ENCODE data around the gene CGREF1. TPM values are rescaled to one million over a fixed set of nuclear protein-coding genes. Genes with fewer than 3 reads are reported as not detected.

Gene CGREF1
- total and polyA plus RNA-seq, 5 donors = 4.0 to 9.6 (median 4.7) TPM

DNA sequence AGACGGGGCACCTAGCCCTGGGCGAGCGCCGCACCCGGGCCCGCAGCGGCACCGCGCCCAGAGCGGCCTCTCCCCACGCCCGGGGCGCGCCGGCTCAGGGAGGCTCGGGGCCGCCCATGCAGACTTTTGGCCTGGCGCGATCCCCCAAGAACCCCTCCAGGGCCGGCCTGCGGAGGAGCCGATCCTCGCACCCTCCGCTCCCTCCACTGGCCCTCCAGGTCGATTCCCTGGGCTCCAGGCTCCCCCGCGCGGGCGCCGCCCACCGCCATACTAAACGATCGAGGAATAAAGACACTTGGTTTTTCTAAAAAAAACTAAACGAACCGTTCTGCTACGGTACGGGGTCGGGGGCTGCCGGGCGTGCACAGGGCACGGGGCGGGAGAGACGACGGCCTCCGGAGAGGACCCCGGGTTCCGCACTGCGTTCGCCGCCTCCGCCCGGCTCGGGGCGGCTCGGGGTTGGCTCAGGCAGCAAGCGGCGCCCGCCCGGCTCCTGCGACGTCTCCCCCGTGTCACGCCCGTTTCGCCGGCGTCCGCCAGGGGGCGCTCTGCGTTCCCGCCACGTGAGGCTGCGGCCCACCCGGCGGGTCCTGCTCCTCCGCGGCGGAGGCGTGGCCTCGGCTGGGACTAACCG is 32.7 kb downstream of the CGREF1 start:
- peak; percentile 88 to 91 for ATAC-seq
- peak overlapping the region; percentile 74 for H3K4me3 ChIP-seq (ENCODE audit: low read length)
- WGBS = under 1% methylated on average over 81 of the region's 81 CpGs
- DNase-seq = peak; percentile 95 to 99 (median 98)
- H3K27ac ChIP-seq (ENCODE audit: low read length) = peak overlapping the region; percentile 67
- no peaks in the 10 kb centered on the region for H3K9me3 ChIP-seq (ENCODE audit: control insufficient read depth, low read length)
- H3K27me3 ChIP-seq (ENCODE audit: control insufficient read depth, insufficient read depth) = no peaks in the 10 kb centered on the region
- H3K4me1 ChIP-seq (ENCODE audit: control insufficient read depth, insufficient read depth, low read length) = no peaks in the 10 kb centered on the region
- intact Hi-C loops (cut with DNase I) = loop anchor here (5.0 to 10.0 kb wide), 5 partner anchors 34 to 124 kb away; partner anchors contain the start of genes TMEM214 (in 3 of the 4) and AGBL5 (in 1 of the 4)

DNA sequence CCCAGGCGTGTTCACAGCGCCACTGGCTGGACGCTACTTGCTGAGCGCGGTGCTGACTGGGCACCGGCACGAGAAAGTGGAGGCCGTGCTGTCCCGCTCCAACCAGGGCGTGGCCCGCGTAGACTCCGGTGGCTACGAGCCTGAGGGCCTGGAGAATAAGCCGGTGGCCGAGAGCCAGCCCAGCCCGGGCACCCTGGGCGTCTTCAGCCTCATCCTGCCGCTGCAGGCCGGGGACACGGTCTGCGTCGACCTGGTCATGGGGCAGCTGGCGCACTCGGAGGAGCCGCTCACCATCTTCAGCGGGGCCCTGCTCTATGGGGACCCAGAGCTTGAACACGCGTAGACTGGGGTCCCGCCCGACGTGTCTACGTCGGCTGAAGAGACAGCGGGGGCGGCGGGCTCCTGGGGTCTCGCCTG is 33.2 kb downstream of the CGREF1 start:
- peak overlapping the region; percentile 67 for H3K27ac ChIP-seq (ENCODE audit: low read length)
- 1% methylated on average over 38 of the region's 38 CpGs for WGBS
- peaks cover 2% of the 10 kb centered on the region for H3K4me1 ChIP-seq (ENCODE audit: control insufficient read depth, insufficient read depth, low read length)
- no peaks in the 10 kb centered on the region for H3K27me3 ChIP-seq (ENCODE audit: control insufficient read depth, insufficient read depth)
- intact Hi-C loops (cut with DNase I) = loop anchor here (5.0 to 10.0 kb wide), 5 partner anchors 33 to 123 kb away; partner anchors contain the start of genes TMEM214 (in 3 of the 4) and AGBL5 (in 1 of the 4)
- ATAC-seq (peak; percentile 63 to 69), DNase-seq (peak; percentile 84 to 94 (median 93))
- H3K4me3 ChIP-seq (ENCODE audit: low read length) = peak overlapping the region; percentile 74
- H3K9me3 ChIP-seq (ENCODE audit: control insufficient read depth, low read length) = no peaks in the 10 kb centered on the region

DNA sequence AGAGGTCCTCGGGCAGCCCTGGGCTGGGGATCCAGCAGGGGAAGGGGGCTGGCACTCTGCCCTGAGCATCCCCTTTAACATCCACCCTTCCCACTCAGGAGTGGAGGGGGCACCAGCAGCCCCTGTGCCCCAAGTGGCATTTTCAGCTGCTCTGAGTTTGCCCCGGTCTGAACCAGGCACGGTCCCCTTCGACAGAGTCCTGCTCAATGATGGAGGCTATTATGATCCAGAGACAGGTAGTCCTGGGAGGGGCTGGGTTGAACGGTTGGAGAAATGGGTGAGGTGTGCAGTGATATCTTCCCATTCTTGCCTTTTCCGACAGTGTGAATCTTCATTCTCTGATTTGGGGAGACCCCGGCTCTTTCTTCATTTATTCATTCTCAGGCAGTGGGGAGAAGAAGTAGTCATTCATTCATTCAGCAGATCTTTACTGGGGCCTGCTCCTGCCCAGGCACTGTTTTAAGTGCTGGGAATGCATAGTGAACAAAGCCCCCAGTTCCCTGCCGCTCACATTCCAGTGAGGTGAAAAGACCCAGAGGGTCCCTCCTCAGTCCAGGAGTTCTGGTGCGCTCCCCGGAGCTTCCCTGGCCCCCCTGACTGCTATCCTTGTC is 33.8 kb downstream of the CGREF1 start:
- no peaks in the 10 kb centered on the region for H3K27me3 ChIP-seq (ENCODE audit: control insufficient read depth, insufficient read depth)
- H3K4me1 ChIP-seq (ENCODE audit: control insufficient read depth, insufficient read depth, low read length) = peaks cover 4% of the 10 kb centered on the region
- WGBS = 47% methylated on average over 10 of the region's 10 CpGs
- DNase-seq (peak in 1 of 3 donors; percentile 65), ATAC-seq (no peak)
- H3K9me3 ChIP-seq (ENCODE audit: control insufficient read depth, low read length) = no peaks in the 10 kb centered on the region
- peak overlapping the region; percentile 74 for H3K4me3 ChIP-seq (ENCODE audit: low read length)
- peak overlapping the region; percentile 67 for H3K27ac ChIP-seq (ENCODE audit: low read length)
- intact Hi-C loops (cut with DNase I) = loop anchor here (5.0 to 10.0 kb wide), 5 partner anchors 33 to 123 kb away; partner anchors contain the start of genes TMEM214 (in 3 of the 4) and AGBL5 (in 1 of the 4)

DNA sequence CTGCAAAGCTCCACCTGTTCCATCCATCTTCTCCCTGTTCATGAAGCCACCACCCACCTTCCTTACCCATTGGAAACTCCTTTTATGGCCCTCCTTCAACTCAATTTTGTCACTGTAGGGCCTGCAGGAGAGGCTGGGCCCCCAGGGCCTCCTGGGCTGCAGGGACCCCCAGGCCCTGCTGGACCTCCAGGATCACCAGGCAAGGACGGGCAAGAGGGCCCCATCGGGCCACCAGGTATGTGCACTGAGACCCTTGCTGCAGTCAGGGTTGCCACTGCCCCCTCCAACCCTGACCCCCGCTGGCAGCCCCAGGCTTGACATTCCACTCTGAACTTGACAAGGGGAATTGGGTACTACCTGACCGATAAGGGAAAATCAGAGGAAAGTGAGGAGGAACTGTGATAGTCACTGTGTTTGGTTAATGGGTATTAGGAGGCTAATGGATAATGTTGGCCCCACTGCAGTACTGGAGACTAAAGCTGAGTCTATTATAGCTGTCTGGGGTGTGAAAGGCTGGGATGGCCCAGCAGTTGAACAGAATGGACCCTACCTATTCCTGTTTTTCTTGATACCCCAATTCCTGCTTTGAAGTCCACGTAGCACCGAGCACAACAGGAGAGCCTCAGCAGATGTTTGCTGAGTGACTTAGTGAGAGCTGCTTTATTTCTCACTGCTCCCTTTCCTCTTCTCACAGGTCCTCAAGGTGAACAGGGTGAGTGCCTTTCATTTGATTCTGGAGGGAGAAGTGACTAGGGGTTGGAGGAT is 34.4 kb downstream of the CGREF1 start:
- Histone ChIP-seq H3K4me1 (ENCODE audit: control insufficient read depth, insufficient read depth, low read length) (peaks cover 4% of the 10 kb centered on the region), H3K27ac (ENCODE audit: low read length) (no peak overlapping the region), H3K27me3 (ENCODE audit: control insufficient read depth, insufficient read depth) (no peaks in the 10 kb centered on the region), H3K4me3 (ENCODE audit: low read length) (no peak overlapping the region), H3K9me3 (ENCODE audit: control insufficient read depth, low read length) (no peaks in the 10 kb centered on the region)
- no peak for ATAC-seq
- intact Hi-C loops (cut with DNase I) = loop anchor here (5.0 to 10.0 kb wide), 5 partner anchors 32 to 122 kb away; partner anchors contain the start of genes TMEM214 (in 3 of the 4) and AGBL5 (in 1 of the 4)
- 85% methylated on average over 6 of the region's 6 CpGs for WGBS
- DNase-seq = peak in 1 of 3 donors; percentile 34

DNA sequence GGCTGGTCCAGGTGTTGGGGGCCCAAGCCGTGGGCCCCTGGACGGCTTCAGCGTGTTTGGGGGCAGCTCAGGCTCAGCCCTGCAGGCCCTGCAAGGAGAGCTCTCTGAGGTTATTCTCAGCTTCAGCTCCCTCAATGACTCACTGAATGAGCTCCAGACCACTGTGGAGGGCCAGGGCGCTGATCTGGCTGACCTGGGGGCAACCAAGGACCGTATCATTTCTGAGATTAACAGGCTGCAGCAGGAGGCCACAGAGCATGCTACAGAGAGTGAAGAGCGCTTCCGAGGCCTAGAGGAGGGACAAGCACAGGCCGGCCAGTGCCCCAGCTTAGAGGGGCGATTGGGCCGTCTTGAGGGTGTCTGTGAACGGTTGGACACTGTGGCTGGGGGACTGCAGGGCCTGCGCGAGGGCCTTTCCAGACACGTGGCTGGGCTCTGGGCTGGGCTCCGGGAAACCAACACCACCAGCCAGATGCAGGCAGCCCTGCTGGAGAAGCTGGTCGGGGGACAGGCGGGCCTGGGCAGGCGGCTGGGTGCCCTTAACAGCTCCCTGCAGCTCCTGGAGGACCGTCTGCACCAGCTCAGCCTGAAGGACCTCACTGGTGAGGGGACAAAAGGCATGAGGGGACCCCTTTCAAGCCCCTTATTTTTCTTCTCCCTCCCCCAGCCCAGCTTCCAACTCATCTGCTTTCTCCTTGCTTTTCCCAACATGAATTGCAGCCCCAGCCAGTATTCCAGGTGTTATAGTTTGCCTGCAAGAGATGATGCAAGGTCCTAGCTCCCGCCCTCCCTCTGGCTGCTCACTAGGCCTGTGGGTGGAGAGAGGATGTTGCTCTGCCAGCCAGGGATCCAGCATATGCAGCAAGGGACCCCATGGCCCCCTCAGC is 35.3 kb downstream of the CGREF1 start:
- Histone ChIP-seq H3K27ac (ENCODE audit: low read length) (no peak overlapping the region), H3K27me3 (ENCODE audit: control insufficient read depth, insufficient read depth) (no peaks in the 10 kb centered on the region), H3K4me3 (ENCODE audit: low read length) (no peak overlapping the region), H3K9me3 (ENCODE audit: control insufficient read depth, low read length) (no peaks in the 10 kb centered on the region), H3K4me1 (ENCODE audit: control insufficient read depth, insufficient read depth, low read length) (peaks cover 4% of the 10 kb centered on the region)
- intact Hi-C loops (cut with DNase I) = loop anchor here in 3 of 4 donors (10.0 kb wide), 2 partner anchors 49 to 119 kb away; partner anchors contain the start of gene TMEM214 (in 2 of the 3)
- 82% methylated on average over 20 of the region's 20 CpGs for WGBS
- ATAC-seq = no peak
- DNase-seq = peak in 1 of 3 donors; percentile 53

DNA sequence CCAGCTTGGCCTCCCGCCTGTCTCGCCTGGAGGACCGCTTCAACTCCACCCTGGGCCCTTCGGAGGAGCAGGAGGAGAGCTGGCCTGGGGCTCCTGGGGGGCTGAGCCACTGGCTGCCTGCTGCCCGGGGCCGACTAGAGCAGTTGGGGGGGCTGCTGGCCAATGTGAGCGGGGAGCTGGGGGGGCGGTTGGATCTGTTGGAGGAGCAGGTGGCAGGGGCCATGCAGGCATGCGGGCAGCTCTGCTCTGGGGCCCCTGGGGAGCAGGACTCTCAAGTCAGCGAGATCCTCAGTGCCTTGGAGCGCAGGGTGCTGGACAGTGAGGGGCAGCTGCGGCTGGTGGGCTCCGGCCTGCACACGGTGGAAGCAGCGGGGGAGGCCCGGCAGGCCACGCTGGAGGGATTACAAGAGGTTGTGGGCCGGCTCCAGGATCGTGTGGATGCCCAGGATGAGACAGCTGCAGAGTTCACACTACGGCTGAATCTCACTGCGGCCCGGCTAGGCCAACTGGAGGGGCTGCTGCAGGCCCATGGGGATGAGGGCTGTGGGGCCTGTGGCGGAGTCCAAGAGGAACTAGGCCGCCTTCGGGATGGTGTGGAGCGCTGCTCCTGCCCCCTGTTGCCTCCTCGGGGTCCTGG is 36.0 kb downstream of the CGREF1 start:
- intact Hi-C loops (cut with DNase I) = loop anchor here in 3 of 4 donors (10.0 kb wide), 2 partner anchors 48 to 118 kb away; partner anchors contain the start of gene TMEM214 (in 2 of the 3)
- H3K4me1 ChIP-seq (ENCODE audit: control insufficient read depth, insufficient read depth, low read length) = peaks cover 4% of the 10 kb centered on the region
- H3K4me3 ChIP-seq (ENCODE audit: low read length) = no peak overlapping the region
- H3K27me3 ChIP-seq (ENCODE audit: control insufficient read depth, insufficient read depth) = no peaks in the 10 kb centered on the region
- peak in 1 of 3 donors; percentile 62 for DNase-seq
- WGBS = 83% methylated on average over 27 of the region's 27 CpGs
- no peaks in the 10 kb centered on the region for H3K9me3 ChIP-seq (ENCODE audit: control insufficient read depth, low read length)
- H3K27ac ChIP-seq (ENCODE audit: low read length) = no peak overlapping the region
- no peak for ATAC-seq

DNA sequence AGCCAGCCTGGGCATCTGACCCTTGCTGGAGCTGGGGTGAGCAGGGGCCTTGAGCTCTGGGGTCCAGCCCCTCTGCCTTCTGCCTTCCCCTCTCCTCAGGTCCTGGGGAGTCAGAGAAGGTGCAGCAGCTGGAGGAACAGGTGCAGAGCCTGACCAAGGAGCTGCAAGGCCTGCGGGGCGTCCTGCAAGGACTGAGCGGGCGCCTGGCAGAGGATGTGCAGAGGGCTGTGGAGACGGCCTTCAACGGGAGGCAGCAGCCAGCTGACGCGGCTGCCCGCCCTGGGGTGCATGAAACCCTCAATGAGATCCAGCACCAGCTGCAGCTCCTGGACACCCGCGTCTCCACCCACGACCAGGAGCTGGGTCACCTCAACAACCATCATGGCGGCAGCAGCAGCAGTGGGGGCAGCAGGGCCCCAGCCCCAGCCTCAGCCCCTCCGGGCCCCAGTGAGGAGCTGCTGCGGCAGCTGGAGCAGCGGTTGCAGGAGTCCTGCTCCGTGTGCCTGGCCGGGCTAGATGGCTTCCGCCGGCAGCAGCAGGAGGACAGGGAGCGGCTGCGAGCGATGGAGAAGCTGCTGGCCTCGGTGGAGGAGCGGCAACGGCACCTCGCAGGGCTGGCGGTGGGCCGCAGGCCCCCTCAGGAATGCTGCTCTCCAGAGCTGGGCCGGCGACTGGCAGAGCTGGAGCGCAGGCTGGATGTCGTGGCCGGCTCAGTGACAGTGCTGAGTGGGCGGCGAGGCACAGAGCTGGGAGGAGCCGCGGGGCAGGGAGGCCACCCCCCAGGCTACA is 36.8 kb downstream of the CGREF1 start:
- no peaks in the 10 kb centered on the region for H3K9me3 ChIP-seq (ENCODE audit: control insufficient read depth, low read length)
- 83% methylated on average over 38 of the region's 38 CpGs for WGBS
- ATAC-seq (no peak), DNase-seq (peak in 2 of 3 donors; percentile 55 to 70)
- H3K4me3 ChIP-seq (ENCODE audit: low read length) = no peak overlapping the region
- no peak overlapping the region for H3K27ac ChIP-seq (ENCODE audit: low read length)
- H3K4me1 ChIP-seq (ENCODE audit: control insufficient read depth, insufficient read depth, low read length) = peaks cover 4% of the 10 kb centered on the region
- intact Hi-C loops (cut with DNase I) = loop anchor here in 3 of 4 donors (10.0 kb wide), 2 partner anchors 47 to 117 kb away; partner anchors contain the start of gene TMEM214 (in 2 of the 3)
- H3K27me3 ChIP-seq (ENCODE audit: control insufficient read depth, insufficient read depth) = no peaks in the 10 kb centered on the region

DNA sequence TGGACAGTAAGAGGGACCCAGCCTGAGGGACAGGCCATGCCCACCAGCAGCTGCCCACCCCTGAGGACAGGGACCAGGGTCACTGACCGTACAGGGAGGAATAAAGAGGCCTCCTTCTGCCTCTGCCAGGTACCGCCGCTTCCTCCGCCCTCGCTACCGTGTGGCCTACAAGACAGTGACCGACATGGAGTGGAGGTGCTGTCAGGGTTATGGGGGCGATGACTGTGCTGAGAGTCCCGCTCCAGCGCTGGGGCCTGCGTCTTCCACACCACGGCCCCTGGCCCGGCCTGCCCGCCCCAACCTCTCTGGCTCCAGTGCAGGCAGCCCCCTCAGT is 38.4 kb downstream of the CGREF1 start:
- H3K4me1 ChIP-seq (ENCODE audit: control insufficient read depth, insufficient read depth, low read length) = peaks cover 4% of the 10 kb centered on the region
- 71% methylated on average over 14 of the region's 14 CpGs for WGBS
- peak in 2 of 3 donors; percentile 70 for DNase-seq

DNA sequence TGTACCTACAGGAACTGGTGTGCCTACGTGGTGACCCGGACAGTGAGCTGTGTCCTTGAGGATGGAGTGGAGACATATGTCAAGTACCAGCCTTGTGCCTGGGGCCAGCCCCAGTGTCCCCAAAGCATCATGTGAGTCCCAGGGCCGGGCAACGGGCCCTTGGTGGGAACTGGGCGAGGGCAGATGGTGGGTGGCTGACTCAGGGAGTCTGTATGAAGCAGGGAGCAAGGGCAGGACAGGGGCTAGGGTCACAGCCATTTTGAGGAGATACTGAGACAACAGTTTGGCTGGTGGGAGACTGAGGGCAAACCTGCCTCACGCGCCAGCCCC is 38.8 kb downstream of the CGREF1 start:
- DNase-seq (peak in 1 of 3 donors; percentile 67), ATAC-seq (no peak)
- no peaks in the 10 kb centered on the region for H3K27me3 ChIP-seq (ENCODE audit: control insufficient read depth, insufficient read depth)
- no peak overlapping the region for H3K27ac ChIP-seq (ENCODE audit: low read length)
- peak overlapping the region; percentile 57 for H3K4me3 ChIP-seq (ENCODE audit: low read length)
- intact Hi-C loops (cut with DNase I) = loop anchor here in 3 of 4 donors (10.0 kb wide), 2 partner anchors 45 to 115 kb away; partner anchors contain the start of gene TMEM214 (in 2 of the 3)
- WGBS = 63% methylated on average over 7 of the region's 7 CpGs
- H3K9me3 ChIP-seq (ENCODE audit: control insufficient read depth, low read length) = no peaks in the 10 kb centered on the region
- peaks cover 4% of the 10 kb centered on the region for H3K4me1 ChIP-seq (ENCODE audit: control insufficient read depth, insufficient read depth, low read length)

More for the DNA sequence above, 38.4 kb downstream of the CGREF1 start:
- intact Hi-C loops (cut with DNase I) = loop anchor here in 3 of 4 donors (10.0 kb wide), 2 partner anchors 46 to 116 kb away; partner anchors contain the start of gene TMEM214 (in 2 of the 3)
- Histone ChIP-seq H3K27ac (ENCODE audit: low read length) (peak overlapping the region; percentile 49), H3K9me3 (ENCODE audit: control insufficient read depth, low read length) (no peaks in the 10 kb centered on the region), H3K27me3 (ENCODE audit: control insufficient read depth, insufficient read depth) (no peaks in the 10 kb centered on the region), H3K4me3 (ENCODE audit: low read length) (no peak overlapping the region)
- no peak for ATAC-seq
